ENCODE measurements around the gene TIPARP.
A peak's percentile ranks its signal among the peaks of the same experiment; 100 is the strongest.
"Not testable (repeated sequence)": the region's sequence is repeated elsewhere in the genome, so short reads cannot be mapped to it uniquely, and the experiment has no call there.

The TIPARP gene

GRCh38 chr3:156738251-156738650 lies 63.9 kb downstream of the TIPARP start:
- DNase-seq: no peak

DNA sequence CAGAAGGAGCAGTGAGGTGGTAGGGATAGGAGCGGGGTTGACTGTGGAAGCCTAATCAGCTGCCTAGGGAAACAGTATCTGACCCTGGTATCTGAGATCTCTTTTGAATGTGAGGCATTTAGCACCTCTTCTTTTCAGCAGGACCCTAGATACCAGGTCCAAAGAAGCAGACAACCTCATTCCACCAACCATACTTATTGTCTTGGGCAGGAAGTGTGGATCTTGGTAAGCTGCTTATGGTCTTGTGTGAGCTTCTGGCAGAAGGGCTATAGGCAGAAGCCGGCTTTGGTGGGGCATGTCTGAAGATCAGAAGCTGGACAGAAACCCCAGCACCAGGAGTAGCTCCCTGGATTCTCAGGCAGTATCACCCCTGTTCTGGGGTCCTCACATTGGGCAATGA lies 65.6 kb downstream of the TIPARP start:
- DNase-seq: no peak

DNA sequence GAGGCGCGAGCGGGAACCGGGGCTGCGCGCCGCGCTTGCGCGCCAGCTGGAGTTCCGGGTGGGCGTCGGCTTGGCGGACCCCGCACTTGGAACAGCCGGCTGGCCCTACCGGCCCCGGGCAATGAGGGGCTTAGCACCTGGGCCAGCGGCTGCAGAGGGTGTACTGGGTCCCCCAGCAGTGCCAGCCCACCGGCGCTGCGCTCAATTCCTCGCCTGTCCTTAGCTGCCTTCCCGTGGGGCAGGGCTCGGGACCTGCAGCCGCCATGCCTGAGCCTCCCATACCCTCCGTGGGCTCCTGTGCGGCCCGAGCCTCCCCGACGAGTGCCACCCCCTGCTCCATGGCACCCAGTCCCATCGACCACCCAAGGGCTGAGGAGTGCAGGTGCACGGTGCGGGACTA lies 66.2 kb downstream of the TIPARP start:
- DNase-seq: not testable (repeated sequence)

DNA sequence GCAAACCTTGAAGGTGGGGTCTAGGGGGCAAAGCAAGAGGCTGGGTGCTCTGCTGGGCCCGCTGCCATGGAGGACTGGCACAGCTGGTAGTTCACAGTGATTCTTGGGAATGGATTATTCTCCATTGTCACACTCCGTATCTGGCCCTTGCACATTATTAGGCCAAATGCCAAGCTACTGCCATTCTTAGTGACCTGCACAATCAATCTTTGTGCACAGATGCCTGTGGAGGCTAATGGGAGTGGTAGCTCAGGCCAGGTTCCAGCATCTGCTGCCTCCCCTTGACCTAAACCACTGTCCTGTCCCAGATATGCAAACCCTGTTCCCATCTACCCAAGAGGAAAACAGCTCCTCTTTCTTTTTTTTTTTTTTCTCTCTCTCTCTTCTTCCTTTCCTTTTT lies 67.5 kb downstream of the TIPARP start:
- no peak for DNase-seq

GRCh38 chr3:156742401-156742800 lies 68.0 kb downstream of the TIPARP start:
- DNase-seq: no peak

GRCh38 chr3:156743859-156744258 lies 69.5 kb downstream of the TIPARP start:
- DNase-seq: no peak

- DNase-seq: no peak
Measured at GRCh38 chr3:156744631-156745030, 70.2 kb downstream of the TIPARP start.

GRCh38 chr3:156745766-156746165 lies 71.4 kb downstream of the TIPARP start:
- DNase-seq: no peak

- no peak for DNase-seq
Measured at GRCh38 chr3:156747046-156747445, 72.7 kb downstream of the TIPARP start.

DNA sequence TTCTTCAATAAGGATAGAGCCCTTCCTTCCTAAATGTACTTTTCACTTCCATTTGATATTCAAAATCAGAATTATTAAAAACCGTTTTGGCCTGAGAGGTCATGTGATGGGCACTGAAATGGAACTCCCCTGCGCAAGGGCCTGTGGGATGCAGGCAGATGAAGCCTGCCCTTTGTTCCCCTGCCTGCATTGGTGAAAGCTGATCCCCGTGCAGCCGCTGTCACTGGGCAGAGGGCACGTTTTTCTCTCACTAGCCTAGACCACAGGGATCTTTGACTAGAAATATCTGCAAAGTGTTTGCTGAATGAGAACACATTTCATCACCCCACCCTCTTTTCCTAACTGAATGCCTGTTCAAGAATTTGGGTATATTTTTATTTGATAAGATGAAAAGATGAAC lies 74.9 kb downstream of the TIPARP start:
- peak in 5 of 51 donors; percentile 19 to 31 (median 23) for DNase-seq

DNA sequence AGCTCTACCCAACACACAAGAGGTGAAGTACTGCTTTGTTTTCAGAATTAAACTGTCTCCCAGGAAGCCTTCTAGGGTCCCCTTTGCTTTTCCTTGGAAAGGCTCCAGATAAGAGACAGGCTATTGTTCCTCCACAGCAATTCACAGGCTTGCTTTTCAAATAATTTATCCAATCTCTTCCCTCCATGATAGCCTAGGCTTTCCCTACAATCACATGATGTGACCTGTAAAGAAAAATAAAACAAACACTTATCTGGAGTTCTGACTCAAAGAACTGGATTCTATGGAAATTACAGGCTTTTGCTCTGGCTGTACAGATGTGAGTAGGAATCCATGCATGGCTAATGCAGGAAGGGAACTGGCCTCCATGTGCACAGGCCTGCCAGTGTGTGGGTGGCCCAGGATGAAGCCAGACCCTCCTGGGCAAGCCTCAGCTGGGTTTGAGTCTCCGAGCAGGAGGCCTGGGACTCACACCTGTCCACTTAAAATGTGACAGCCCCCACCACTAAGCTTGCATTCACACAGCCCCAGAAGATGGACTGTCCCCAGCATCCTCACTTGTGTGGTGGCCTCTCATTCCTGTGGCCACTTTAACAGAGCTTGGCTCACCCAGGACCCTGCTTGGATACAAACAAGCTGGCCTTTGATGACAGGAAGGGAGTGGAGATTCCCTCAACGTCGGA lies 75.9 kb downstream of the TIPARP start:
- DNase-seq: no peak

DNA sequence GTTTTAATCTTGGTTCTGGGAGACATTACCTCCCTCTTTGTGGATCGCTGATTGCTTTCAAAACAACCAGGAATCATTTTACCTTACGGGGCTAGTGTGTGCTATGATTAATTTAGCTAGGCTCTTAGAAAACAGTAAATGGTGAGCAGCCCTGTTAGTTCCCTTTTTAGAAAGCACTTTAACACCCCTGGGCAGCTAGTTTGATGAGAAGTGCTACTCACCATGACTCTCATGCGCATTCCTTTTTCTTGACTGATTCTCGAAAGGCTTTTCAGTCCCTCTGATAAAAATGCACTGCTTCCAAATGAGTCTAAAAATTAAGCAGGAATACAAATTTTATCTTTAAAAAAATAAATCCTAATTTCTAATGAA lies 76.5 kb downstream of the TIPARP start:
- DNase-seq: no peak

DNA sequence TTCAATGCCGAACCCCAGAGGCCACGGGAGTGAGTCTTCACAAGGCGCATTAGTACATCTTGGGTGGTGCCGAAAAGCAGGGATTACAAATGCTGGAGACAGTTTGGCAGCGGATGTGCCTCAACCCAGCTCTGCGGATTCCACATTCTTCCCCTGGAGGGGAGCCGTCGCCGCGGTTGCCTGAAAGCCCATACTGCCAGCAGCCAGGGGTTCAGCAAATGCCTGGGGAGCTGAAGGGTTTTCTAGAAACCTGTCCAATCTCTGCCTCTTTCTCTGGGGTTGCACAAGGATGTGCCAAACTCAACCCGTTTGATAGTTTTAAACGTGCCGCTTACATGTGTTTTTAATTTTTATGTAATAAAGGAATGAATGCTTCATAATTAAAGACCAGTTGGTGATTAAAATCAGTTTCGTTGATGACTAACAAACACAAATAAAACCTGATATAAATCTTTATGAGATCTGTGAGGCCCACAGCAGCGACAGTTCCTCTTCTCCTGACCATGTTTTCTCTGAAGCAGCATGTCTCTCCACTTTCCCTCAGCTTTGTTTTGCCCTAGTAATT lies 77.2 kb downstream of the TIPARP start:
- DNase-seq: peak in 12 of 51 donors; percentile 6 to 35 (median 24)

Data from hypothalamus (tissue), 51 donors.